IMR-90 (cell line): ENCODE data around the gene MRPS16. TPM values are rescaled to one million over a fixed set of nuclear protein-coding genes. Genes with fewer than 3 reads are reported as not detected.

ENCODE experiments used
- ATAC-seq: fragments of 200-7000 bp; cut with Tn5 transposase; 2 replicates; pipeline ENCODE4 v1.9.1; 2020; ENCODE audit warnings: low read depth, mild to moderate bottlenecking, moderate library complexity
- BruUV-seq: library from RNA; stranded (reverse); fragments of 400-500 nt; replicated peaks from 2 replicates; lab custom pipeline; 2021; lab: Mats Ljungman, UMichigan
- CTCF ChIA-PET: fragments of 300-600 bp; formaldehyde crosslinking; extraction: SDS; loops from one replicate; lab custom pipeline; 2021; ENCODE audit warnings: antibody characterized with exemption; lab: Yijun Ruan, JAX
- POLR2A ChIA-PET: fragments of 300-600 bp; sonication (Branson Sonifier 250); formaldehyde crosslinking; loops from one replicate; lab custom pipeline; 2022; ENCODE audit warnings: antibody characterized with exemption; ENCODE audit not compliant: unreplicated experiment; lab: Charles Lee
- DNase-seq: peaks from one replicate; pipeline ENCODE4 v3.0.0; 2013
- H2AFZ ChIP-seq: replicated peaks from 2 replicates; pipeline ENCODE3; 2013; ENCODE audit warnings: low read length, mild to moderate bottlenecking; ENCODE audit not compliant: poor library complexity
- H2AK5ac ChIP-seq: 2 replicates; pipeline ENCODE4 v1.6.1; 2013; ENCODE audit warnings: low read depth, low read length, inconsistent platforms
- H2AK9ac ChIP-seq: replicated peaks from 2 replicates; pipeline ENCODE3; 2013; ENCODE audit warnings: mild to moderate bottlenecking, low read depth, low read length, moderate library complexity; ENCODE audit not compliant: poor library complexity
- H2BK120ac ChIP-seq: 2 replicates; pipeline ENCODE4 v1.6.1; 2013; ENCODE audit warnings: low read depth, low read length, inconsistent platforms
- H2BK15ac ChIP-seq: 3 replicates; pipeline ENCODE4 v1.6.1; 2013; ENCODE audit warnings: low read depth, low read length, inconsistent platforms
- H2BK20ac ChIP-seq: 2 replicates; pipeline ENCODE4 v1.6.1; 2013; ENCODE audit warnings: low read depth, mild to moderate bottlenecking, inconsistent platforms, low read length, moderate library complexity
- H2BK5ac ChIP-seq: 2 replicates; pipeline ENCODE4 v1.6.1; 2013; ENCODE audit warnings: mild to moderate bottlenecking, low read depth, low read length, inconsistent platforms; ENCODE audit not compliant: poor library complexity, severe bottlenecking
- H3K14ac ChIP-seq: replicated peaks from 2 replicates; pipeline ENCODE4 v1.6.1; 2013; ENCODE audit warnings: low read depth, low read length, inconsistent platforms
- H3K18ac ChIP-seq: 2 replicates; pipeline ENCODE4 v1.6.1; 2013; ENCODE audit warnings: low read depth, low read length, control low read depth
- H3K23ac ChIP-seq: 2 replicates; pipeline ENCODE4 v1.6.1; 2013; ENCODE audit warnings: low read depth, low read length, inconsistent platforms
- H3K27ac ChIP-seq: 2 replicates; pipeline ENCODE4 v1.5.1; 2013; ENCODE audit warnings: mild to moderate bottlenecking, control low read depth, low read length; ENCODE audit not compliant: insufficient read depth
- H3K27me3 ChIP-seq: 2 replicates; pipeline ENCODE4 v1.6.1; 2013; ENCODE audit warnings: low read length; ENCODE audit not compliant: control insufficient read depth, insufficient read depth
- H3K36me3 ChIP-seq: 2 replicates; pipeline ENCODE4 v1.6.1; 2013; ENCODE audit warnings: low read length, mixed read lengths; ENCODE audit not compliant: control insufficient read depth, insufficient read depth
- H3K4ac ChIP-seq: 2 replicates; pipeline ENCODE4 v1.6.1; 2013; ENCODE audit warnings: low read depth, low read length, inconsistent platforms
- H3K4me1 ChIP-seq: 2 replicates; pipeline ENCODE4 v1.6.1; 2013; ENCODE audit warnings: low read length, mixed read lengths; ENCODE audit not compliant: control insufficient read depth, insufficient read depth
- H3K4me2 ChIP-seq: 2 replicates; pipeline ENCODE4 v1.6.1; 2013; ENCODE audit warnings: low read depth, mild to moderate bottlenecking, control low read depth, low read length, moderate library complexity
- H3K4me3 ChIP-seq: 2 replicates; pipeline ENCODE4 v1.5.1; 2013; ENCODE audit warnings: low read depth, mild to moderate bottlenecking, control low read depth, low read length, moderate library complexity; ENCODE audit not compliant: insufficient read depth
- H3K56ac ChIP-seq: 2 replicates; pipeline ENCODE4 v1.6.1; 2013; ENCODE audit warnings: low read length, inconsistent platforms; ENCODE audit not compliant: insufficient read depth; ENCODE audit errors: extremely low read depth
- H3K79me1 ChIP-seq, 2 experiments: 2 replicates each; pipeline ENCODE4 v1.6.1; 2013; ENCODE audit warnings: low read length in 2 of 2, inconsistent platforms in 1 of 2, low read depth in 1 of 2
- H3K9ac ChIP-seq: 2 replicates; pipeline ENCODE4 v1.6.1; 2013; ENCODE audit warnings: low read depth, low read length, control low read depth
- H3K9me1 ChIP-seq: 2 replicates; pipeline ENCODE4 v1.6.1; 2013; ENCODE audit warnings: low read length, inconsistent platforms; ENCODE audit not compliant: insufficient read depth
- H3K9me3 ChIP-seq: 2 replicates; pipeline ENCODE4 v1.6.1; 2013; ENCODE audit warnings: low read length; ENCODE audit not compliant: control insufficient read depth, insufficient read depth
- H4K20me1 ChIP-seq: 2 replicates; pipeline ENCODE4 v1.6.1; 2013; ENCODE audit warnings: low read length, inconsistent platforms; ENCODE audit not compliant: insufficient read depth
- H4K5ac ChIP-seq: 2 replicates; pipeline ENCODE4 v1.6.1; 2013; ENCODE audit warnings: mild to moderate bottlenecking, low read depth, low read length, control low read depth
- H4K8ac ChIP-seq, 2 experiments: 2 replicates each; pipeline ENCODE4 v1.6.1; 2013; ENCODE audit warnings: low read depth in 2 of 2, low read length in 2 of 2, control low read depth in 1 of 2, inconsistent platforms in 1 of 2
- H4K91ac ChIP-seq: 2 replicates; pipeline ENCODE4 v1.6.1; 2013; ENCODE audit warnings: low read depth, low read length, inconsistent platforms; ENCODE audit not compliant: insufficient read depth
- BHLHE40 ChIP-seq: fragments of 150-350 bp; IDR thresholded peaks from 2 replicates; pipeline ENCODE4 v1.6.1; 2016; ENCODE audit warnings: mild to moderate bottlenecking, low read depth, low read length
- CEBPB ChIP-seq: IDR thresholded peaks from 2 replicates; pipeline ENCODE4 v1.6.1; 2012; ENCODE audit warnings: low read depth, low read length, improper control_type of control experiment
- CHD1 ChIP-seq: IDR thresholded peaks from 2 replicates; pipeline ENCODE4 v1.6.1; 2012; ENCODE audit warnings: low read depth, low read length, improper control_type of control experiment
- CTCF ChIP-seq: conservative IDR thresholded peaks from 2 replicates; pipeline ENCODE4 v1.5.1; 2012; ENCODE audit warnings: mild to moderate bottlenecking, low read depth, low read length, improper control_type of control experiment
- ELK1 ChIP-seq: fragments of 150-350 bp; IDR thresholded peaks from 2 replicates; pipeline ENCODE4 v1.6.1; 2016; ENCODE audit warnings: low read depth, mild to moderate bottlenecking, low read length, moderate library complexity, borderline replicate concordance
- FOS ChIP-seq: fragments of 150-350 bp; IDR thresholded peaks from 2 replicates; pipeline ENCODE4 v1.6.1; 2016; ENCODE audit warnings: low read depth, low read length
- MAZ ChIP-seq: IDR thresholded peaks from 2 replicates; pipeline ENCODE4 v1.6.1; 2012; ENCODE audit warnings: low read depth, mild to moderate bottlenecking, low read length, improper control_type of control experiment, moderate library complexity, borderline replicate concordance
- MXI1 ChIP-seq: IDR thresholded peaks from 2 replicates; pipeline ENCODE4 v1.6.1; 2012; ENCODE audit warnings: low read depth, mild to moderate bottlenecking, low read length, moderate library complexity, borderline replicate concordance
- NFE2L2 ChIP-seq: fragments of 150-350 bp; IDR thresholded peaks from 2 replicates; pipeline ENCODE4 v1.6.1; 2016; ENCODE audit warnings: low read depth, mild to moderate bottlenecking, low read length
- RAD21 ChIP-seq: IDR thresholded peaks from 2 replicates; pipeline ENCODE4 v1.6.1; 2012; ENCODE audit warnings: low read length, improper control_type of control experiment
- RCOR1 ChIP-seq: IDR thresholded peaks from 2 replicates; pipeline ENCODE4 v1.6.1; 2012; ENCODE audit warnings: mild to moderate bottlenecking, low read length, improper control_type of control experiment; ENCODE audit not compliant: insufficient replicate concordance
- RFX5 ChIP-seq: IDR thresholded peaks from 2 replicates; pipeline ENCODE4 v1.8.0; 2012; ENCODE audit warnings: low read depth, mild to moderate bottlenecking, low read length, moderate library complexity
- SMC3 ChIP-seq: fragments of 150-350 bp; IDR thresholded peaks from 2 replicates; pipeline ENCODE4 v1.6.1; 2016; ENCODE audit warnings: low read depth, mild to moderate bottlenecking, antibody characterized with exemption, low read length, moderate library complexity
- USF2 ChIP-seq: fragments of 150-350 bp; IDR thresholded peaks from 2 replicates; pipeline ENCODE4 v1.6.1; 2017; ENCODE audit warnings: mild to moderate bottlenecking, antibody characterized with exemption, low read length, low read depth
- WGBS, 2 experiments: methylation state at CpG; one replicate each; pipeline versions ENCODE4 v1.1.5 to v1.1.7; 2013; ENCODE audit warnings: missing lambda C conversion rate in 2 of 2; ENCODE audit not compliant: insufficient read length in 1 of 2; ENCODE audit errors: extremely low coverage in 2 of 2; 5-methylcytosine and 5-hydroxymethylcytosine counted together
- dilution Hi-C: fragments of 300-500 bp; cut with HindIII; formaldehyde crosslinking; loops from one replicate; pipeline ENCODE4 v1.14.3; 2018; ENCODE audit warnings: low sequenced_read_pairs; ENCODE audit not compliant: unreplicated experiment
- in situ Hi-C: fragments of 300-500 bp; cut with MboI; formaldehyde crosslinking; loops from 3 replicates; pipeline ENCODE4 v1.14.3; 2019; ENCODE audit warnings: low sequenced_read_pairs, inconsistent platforms, mixed read lengths
- intact Hi-C: fragments of 100-400 bp; cut with micrococcal nuclease; formaldehyde crosslinking; loops from 2 replicates; pipeline ENCODE4 v1.10.0; 2022
- polyA plus RNA-seq, 3 experiments: library from polyadenylated mRNA; depleted of rRNA; stranded (reverse); fragments of >200 nt; gene quantifications; 2 replicates each; pipeline ENCODE4 v1.2.3, GENCODE V29; 2012; ENCODE audit warnings: low replicate concordance in 1 of 3
- total RNA-seq: library from RNA; depleted of rRNA; stranded (reverse); fragments of >200 nt; gene quantifications from 2 replicates; pipeline ENCODE4 v1.2.3, GENCODE V29; 2012

Gene MRPS16
- total and polyA plus RNA-seq, 2 of the 4 experiments (the other 2 are of a cell fraction): 45.3 to 62.4 TPM

- WGBS, 2 experiments: no CpG with 5 or more reads among the region's 5 CpGs
- H3K14ac ChIP-seq: no peak overlapping the region
- in situ Hi-C loops (loop anchor here (25.0 kb wide), 1 partner anchor 374 kb away; the partner anchor contains the start of gene MYOZ1), intact Hi-C loops (loop anchor here (5.0 kb wide), 1 partner anchor 379 kb away; the partner anchor contains the start of gene MYOZ1), dilution Hi-C loops (no loop called here)
- H4K5ac ChIP-seq: no peak overlapping the region
- no peak overlapping the region for H2AK5ac ChIP-seq
- no peaks in the 10 kb centered on the region for H3K4me1 ChIP-seq
- CTCF ChIA-PET: interaction anchor here (0.5 kb wide), 1 partner anchor 59 kb away, joined by 5 read pairs; no protein-coding TSS in a partner anchor
- no peak overlapping the region for H2BK15ac ChIP-seq
- H4K8ac ChIP-seq: no peak overlapping the region
- H4K91ac ChIP-seq: no peak overlapping the region
- H3K4ac ChIP-seq: no peak overlapping the region
- no peak overlapping the region for H3K4me3 ChIP-seq
- no peak overlapping the region for H2AFZ ChIP-seq
- no peak overlapping the region for H3K56ac ChIP-seq
- DNase-seq (no peak), ATAC-seq (no peak)
- H3K27me3 ChIP-seq: peaks cover 7% of the 10 kb centered on the region
- no peaks in the 10 kb centered on the region for H3K36me3 ChIP-seq
- H3K9ac ChIP-seq: no peak overlapping the region
- H2BK20ac ChIP-seq: no peak overlapping the region
- POLR2A ChIA-PET: no interaction called here
- H3K4me2 ChIP-seq: no peak overlapping the region
- no peaks in the 10 kb centered on the region for H3K9me3 ChIP-seq
- no peak overlapping the region for H3K23ac ChIP-seq
- H3K9me1 ChIP-seq: no peaks in the 10 kb centered on the region
- no peak overlapping the region for H3K18ac ChIP-seq
- no peaks in the 10 kb centered on the region for H4K20me1 ChIP-seq
- no TSS peak for BruUV-seq
- H3K79me1 ChIP-seq: no peaks in the 10 kb centered on the region
- H3K27ac ChIP-seq: no peak overlapping the region
- H2BK5ac ChIP-seq: no peak overlapping the region
- no peak overlapping the region for H2AK9ac ChIP-seq
- no peak for TF ChIP-seq MAZ
- TF ChIP-seq ELK1: no peak
- TF ChIP-seq CTCF: no peak
- TF ChIP-seq NFE2L2: no peak
- TF ChIP-seq MXI1: no peak
- no peak for TF ChIP-seq USF2
- TF ChIP-seq FOS: no peak
- no peak for TF ChIP-seq BHLHE40
- TF ChIP-seq RCOR1: no peak
- TF ChIP-seq CEBPB: no peak
- no peak for TF ChIP-seq CHD1
- TF ChIP-seq RFX5: no peak
- no peak for TF ChIP-seq SMC3
- no peak for TF ChIP-seq RAD21
- H2BK120ac ChIP-seq: no peak overlapping the region
Measured at GRCh38 chr10:73262880-73263555, 10.6 kb upstream of the MRPS16 start.
